A549 (cell line): Measurements from ENCODE around the gene MAX. TPM values are rescaled to one million over a fixed set of nuclear protein-coding genes. Genes with fewer than 3 reads are reported as not detected.

Experiments
- ATAC-seq, 2 experiments: fragments of 200-7000 bp in 1 of 2; fragments of >200 bp in 1 of 2; cut with Nextera tagmentation in 1 of 2; cut with Tn5 transposase in 1 of 2; 3 replicates each; pipeline versions ENCODE4 v1.8.0 to v1.9.1; 2018 to 2020; ENCODE audit warnings: mild to moderate bottlenecking in 1 of 2, moderate library complexity in 1 of 2
- CTCF ChIA-PET: fragments of 300-600 bp; sonication (Branson Sonifier 250); formaldehyde crosslinking; extraction: SDS; loops from one replicate; lab custom pipeline; 2021; ENCODE audit warnings: antibody characterized with exemption, inconsistent platforms; lab: Yijun Ruan, JAX
- POLR2A ChIA-PET: fragments of 350-600 bp; formaldehyde crosslinking; extraction: SDS; loops from one replicate; lab custom pipeline; 2021; ENCODE audit warnings: antibody characterized with exemption, inconsistent platforms; lab: Yijun Ruan, JAX
- DNase-seq, 2 experiments: peaks; one replicate each; pipeline versions ENCODE4 v3.0.0 to v3.0.0-alpha.2; 2011 to 2016; ENCODE audit warnings: low read depth in 1 of 2, low spot score in 1 of 2
- FAIRE-seq: peaks from 2 replicates; lab custom pipeline; 2011; peaks lifted over from hg19 to GRCh38; lab: Jason Lieb, UNC
- H3K27ac ChIP-seq, 2 experiments: fragments of >200 bp; sonication (Bioruptor Twin); formaldehyde crosslinking; 3 replicates each; pipeline ENCODE4 v1.5.1; 2016 to 2017
- H3K4me1 ChIP-seq: fragments of >200 bp; sonication (Bioruptor Twin); formaldehyde crosslinking; 3 replicates; pipeline ENCODE4 v1.6.1; 2016
- H3K4me2 ChIP-seq: fragments of >200 bp; sonication (Bioruptor Twin); formaldehyde crosslinking; 3 replicates; pipeline ENCODE4 v1.6.1; 2016
- H3K4me3 ChIP-seq: fragments of >200 bp; sonication (Bioruptor Twin); formaldehyde crosslinking; 3 replicates; pipeline ENCODE4 v1.5.1; 2016
- H3K9me3 ChIP-seq: fragments of >200 bp; sonication (Bioruptor Twin); formaldehyde crosslinking; 3 replicates; pipeline ENCODE4 v1.6.1; 2016
- BCL3 ChIP-seq: fragments of >200 bp; sonication (Bioruptor Twin); formaldehyde crosslinking; IDR thresholded peaks from 3 replicates; pipeline ENCODE4 v1.6.1; 2016
- BHLHE40 ChIP-seq: IDR thresholded peaks from 2 replicates; pipeline ENCODE4 v1.6.1; 2012; ENCODE audit warnings: low read depth, low read length, inconsistent platforms
- CBX2 ChIP-seq: fragments of 200-600 bp; sonication (generic); IDR thresholded peaks from 2 replicates; pipeline ENCODE4 v1.6.1; 2016; ENCODE audit warnings: low read depth, mild to moderate bottlenecking, borderline replicate concordance
- CEBPB ChIP-seq, 2 experiments: fragments of >200 bp in 1 of 2; sonication (Bioruptor Twin) in 1 of 2; formaldehyde crosslinking in 1 of 2; IDR thresholded peaks; 2 replicates each; pipeline ENCODE4 v1.6.1; 2012 to 2016
- CHD4 ChIP-seq: fragments of 200-600 bp; sonication (generic); IDR thresholded peaks from 2 replicates; pipeline ENCODE4 v1.6.1; 2016; ENCODE audit warnings: antibody characterized with exemption, mild to moderate bottlenecking, borderline replicate concordance
- FOSB ChIP-seq: fragments of 250-450 bp; sonication (Bioruptor Pico); IDR thresholded peaks from 2 replicates; pipeline ENCODE4 v1.5.0; 2020; ENCODE audit warnings: mild to moderate bottlenecking, moderate library complexity
- FOSL2 ChIP-seq, 2 experiments: fragments of 450-650 bp in 1 of 2; fragments of >200 bp in 1 of 2; sonication (Bioruptor Twin) in 1 of 2; formaldehyde crosslinking; IDR thresholded peaks; 2 replicates each; pipeline versions ENCODE4 v1.5.0 to v1.6.1; 2016 to 2020; ENCODE audit warnings: mild to moderate bottlenecking in 1 of 2, moderate library complexity in 1 of 2
- GATA3 ChIP-seq: IDR thresholded peaks from 2 replicates; pipeline ENCODE4 v1.6.1; 2012; ENCODE audit warnings: borderline replicate concordance
- HMGXB4 ChIP-seq: fragments of 250-450 bp; sonication (Bioruptor Pico); IDR thresholded peaks from 2 replicates; pipeline ENCODE4 v1.5.0; 2021; ENCODE audit warnings: mild to moderate bottlenecking, moderate library complexity, borderline replicate concordance
- HOXB13 ChIP-seq: fragments of 250-450 bp; sonication (Bioruptor Pico); IDR thresholded peaks from 2 replicates; pipeline ENCODE4 v1.5.0; 2020; ENCODE audit warnings: low read depth, mild to moderate bottlenecking, moderate library complexity
- JUN ChIP-seq, 2 experiments: fragments of >200 bp; sonication (Bioruptor Twin); formaldehyde crosslinking; IDR thresholded peaks; 2 replicates in 1 of 2; 3 replicates in 1 of 2; pipeline ENCODE4 v1.6.1; 2016 to 2017
- KDM5A ChIP-seq: fragments of 200-600 bp; sonication (generic); IDR thresholded peaks from 2 replicates; pipeline ENCODE4 v1.6.1; 2016; ENCODE audit warnings: antibody characterized with exemption, mild to moderate bottlenecking
- MAFK ChIP-seq: fragments of 450-650 bp; IDR thresholded peaks from 2 replicates; pipeline ENCODE4 v1.6.1; 2014; ENCODE audit not compliant: partially characterized antibody
- MAZ ChIP-seq: fragments of 150-350 bp; IDR thresholded peaks from 2 replicates; pipeline ENCODE4 v1.6.1; 2014; ENCODE audit warnings: antibody characterized with exemption, low read depth, low read length, borderline replicate concordance
- NPAS2 ChIP-seq: fragments of 250-450 bp; sonication (Bioruptor Pico); IDR thresholded peaks from 2 replicates; pipeline ENCODE4 v1.8.0; 2022; ENCODE audit warnings: mild to moderate bottlenecking, moderate library complexity, borderline replicate concordance
- PHF8 ChIP-seq: fragments of 200-600 bp; sonication (generic); IDR thresholded peaks from 2 replicates; pipeline ENCODE4 v1.6.1; 2016; ENCODE audit warnings: low read depth, mild to moderate bottlenecking, antibody characterized with exemption, moderate library complexity, borderline replicate concordance
- POLR2AphosphoS2 ChIP-seq: conservative IDR thresholded peaks from 2 replicates; pipeline ENCODE4 v1.6.1; 2012; ENCODE audit warnings: low read length, improper control_type of control experiment, inconsistent platforms
- RARB ChIP-seq: fragments of 250-450 bp; sonication (Bioruptor Pico); IDR thresholded peaks from 2 replicates; pipeline ENCODE4 v1.8.0; 2021; ENCODE audit warnings: mild to moderate bottlenecking, moderate library complexity
- RCOR1 ChIP-seq: fragments of 150-350 bp; IDR thresholded peaks from 2 replicates; pipeline ENCODE4 v1.6.1; 2014; ENCODE audit warnings: antibody characterized with exemption, low read length, low read depth
- REST ChIP-seq: fragments of 200-600 bp; sonication (generic); IDR thresholded peaks from 2 replicates; pipeline ENCODE4 v1.6.1; 2016; ENCODE audit warnings: antibody characterized with exemption, mild to moderate bottlenecking, moderate library complexity
- RFX5 ChIP-seq: fragments of 450-650 bp; IDR thresholded peaks from 2 replicates; pipeline ENCODE4 v1.7.1; 2014; ENCODE audit warnings: antibody characterized with exemption, mild to moderate bottlenecking, moderate library complexity
- SMC3 ChIP-seq: fragments of >200 bp; sonication (Bioruptor Twin); formaldehyde crosslinking; IDR thresholded peaks from 3 replicates; pipeline ENCODE4 v1.6.1; 2018; ENCODE audit warnings: inconsistent platforms
- TP53 ChIP-seq: fragments of 250-450 bp; sonication (Bioruptor Pico); IDR thresholded peaks from 2 replicates; pipeline ENCODE4 v1.5.0; 2021; ENCODE audit warnings: mild to moderate bottlenecking, moderate library complexity
- USF2 ChIP-seq: fragments of 450-650 bp; IDR thresholded peaks from 2 replicates; pipeline ENCODE4 v1.6.1; 2014; ENCODE audit warnings: antibody characterized with exemption
- ZC3H11A ChIP-seq: fragments of 450-650 bp; IDR thresholded peaks from 2 replicates; pipeline ENCODE4 v1.6.1; 2014; ENCODE audit warnings: antibody characterized with exemption, mild to moderate bottlenecking
- ZFP36 ChIP-seq: fragments of 450-650 bp; IDR thresholded peaks from 2 replicates; pipeline ENCODE4 v1.6.1; 2014; ENCODE audit warnings: borderline replicate concordance; ENCODE audit not compliant: partially characterized antibody
- WGBS: methylation state at CpG from one replicate; pipeline ENCODE4 v1.1.6; 2017; ENCODE audit errors: missing lambda C conversion rate; 5-methylcytosine and 5-hydroxymethylcytosine counted together
- polyA plus RNA-seq, 4 experiments: library from polyadenylated mRNA; depleted of rRNA in 3 of 4; stranded (reverse); fragments of >200 nt; fragmentation: RNase III in 1 of 4; extraction: RNeasy Plus Mini Kit Qiagen cat#74134 plus additional on column Dnase treatment in 1 of 4; gene quantifications; 2 replicates in 3 of 4; 3 replicates in 1 of 4; pipeline ENCODE4 v1.2.3, GENCODE V29; 2011 to 2017

MAX gene
- polyA plus RNA-seq, 2 of the 4 experiments (the other 2 are of a cell fraction): 44.0 to 53.2 TPM

GRCh38 chr14:65054471-65055085 is 47.7 kb downstream of the MAX start:
- Histone ChIP-seq H3K4me2 (no peak overlapping the region), H3K4me3 (no peak overlapping the region), H3K27ac (no peak overlapping the region), H3K9me3 (no peaks in the 10 kb centered on the region)
- POLR2A ChIA-PET: no interaction called here
- FAIRE-seq (no peak), DNase-seq (no peak), ATAC-seq (peak; percentile 54 to 60; a peak in 4 of 6 replicates)
- 93% methylated on average over 23 of the region's 23 CpGs for WGBS
- TF ChIP-seq MAFK: no peak
- TF ChIP-seq CBX2: no peak
- no peak for TF ChIP-seq CEBPB (IDR thresholded peaks at IDR 0.05)
- no peak for TF ChIP-seq ZFP36
- no peak for TF ChIP-seq RFX5
- TF ChIP-seq CHD4: no peak
- no peak for TF ChIP-seq RARB (CRISPR knock-in tag)
- TF ChIP-seq JUN (IDR thresholded peaks at IDR 0.05): no peak
- no peak for TF ChIP-seq FOSB (CRISPR knock-in tag)
- TF ChIP-seq BHLHE40: no peak
- no peak for TF ChIP-seq PHF8
- no peak for TF ChIP-seq ZC3H11A
- TF ChIP-seq, all 56 proteins: peak for 0
- H3K4me1 ChIP-seq: no peaks in the 10 kb centered on the region
- CTCF ChIA-PET: interaction anchor here (1.4 kb wide), 1 partner anchor 14 kb away, joined by 3 read pairs; no protein-coding TSS in a partner anchor

- ChIA-PET POLR2A (no interaction called here), CTCF (interaction anchor here (0.8 kb wide), 1 partner anchor 38 kb away, joined by 3 read pairs; no protein-coding TSS in a partner anchor)
- H3K4me2 ChIP-seq: no peak overlapping the region
- H3K4me1 ChIP-seq: no peaks in the 10 kb centered on the region
- H3K4me3 ChIP-seq: no peak overlapping the region
- TF ChIP-seq CHD4: no peak
- no peak for TF ChIP-seq REST
- TF ChIP-seq TP53 (CRISPR knock-in tag): no peak
- TF ChIP-seq FOSL2 (IDR thresholded peaks at IDR 0.05): no peak
- TF ChIP-seq FOSL2 (CRISPR knock-in tag; IDR thresholded peaks at IDR 0.05): no peak
- no peak for TF ChIP-seq ZC3H11A
- TF ChIP-seq RCOR1: no peak
- no peak for TF ChIP-seq HOXB13 (CRISPR knock-in tag)
- TF ChIP-seq KDM5A: no peak
- no peak for TF ChIP-seq BCL3
- no peak for TF ChIP-seq RFX5
- no peak for TF ChIP-seq POLR2AphosphoS2
- TF ChIP-seq USF2: no peak
- no peak for TF ChIP-seq GATA3
- TF ChIP-seq NPAS2 (CRISPR knock-in tag): no peak
- no peak for TF ChIP-seq HMGXB4 (CRISPR knock-in tag)
- no peak for TF ChIP-seq MAZ
- TF ChIP-seq SMC3: no peak
- FAIRE-seq (no peak), DNase-seq (no peak), ATAC-seq (no peak)
- 91% methylated on average over 3 of the region's 3 CpGs for WGBS
- H3K9me3 ChIP-seq: no peaks in the 10 kb centered on the region
- no peak overlapping the region for H3K27ac ChIP-seq
These were observed 48.9 kb downstream of the MAX start for GRCh38 chr14:65053466-65053865.
